HFFc6 (cell line): ENCODE data around the gene ZNF672. TPM values are rescaled to one million over a fixed set of nuclear protein-coding genes. Genes with fewer than 3 reads are reported as not detected.
"Not testable (repeated sequence)": the region's sequence is repeated elsewhere in the genome, so short reads cannot be mapped to it uniquely, and the experiment has no call there.

Experiments
- DNase-seq: peaks from one replicate; pipeline ENCODE4 v3.0.0-alpha.2; 2018
- H3K27ac Mint-ChIP-seq: 2 replicates; pipeline ENCODE4 v1.8.0; 2020; ENCODE audit warnings: mild to moderate bottlenecking, mixed read lengths
- H3K27me3 Mint-ChIP-seq: 2 replicates; pipeline ENCODE4 v1.8.0; 2021; ENCODE audit warnings: mild to moderate bottlenecking, moderate library complexity, mixed read lengths; ENCODE audit not compliant: insufficient read depth
- H3K36me3 Mint-ChIP-seq: 2 replicates; pipeline ENCODE4 v1.8.0; 2021; ENCODE audit warnings: low read depth, mixed read lengths
- H3K4me1 Mint-ChIP-seq: 2 replicates; pipeline ENCODE4 v1.8.0; 2020; ENCODE audit warnings: low read depth, mixed read lengths
- H3K4me3 Mint-ChIP-seq: 2 replicates; pipeline ENCODE4 v1.8.0; 2020; ENCODE audit warnings: mild to moderate bottlenecking, moderate library complexity, mixed read lengths
- H3K9me3 Mint-ChIP-seq: 2 replicates; pipeline ENCODE4 v1.8.0; 2020; ENCODE audit warnings: mild to moderate bottlenecking, mixed read lengths
- CTCF ChIP-seq: fragments of 200-600 bp; sonication (generic); IDR thresholded peaks from 2 replicates; pipeline ENCODE4 v1.5.0; 2021; ENCODE audit warnings: antibody characterized with exemption, mild to moderate bottlenecking
- total RNA-seq, 6 experiments: library from RNA; stranded (reverse); fragmentation: NEBNext Ultra II Directional; extraction: Animal tissue kit (Norgen Biotek cat#: 25700); gene quantifications; 2 replicates in 1 of 6; 3 replicates in 5 of 6; pipeline ENCODE4 v1.2.3, GENCODE V29; 2021

Gene ZNF672
- total RNA-seq, 6 experiments from 2014 or later: 13.8 to 20.8 (median 17.6) TPM

GRCh38 chr1:248793592-248793991 is 44.4 kb upstream of the ZNF672 start:
- no peaks in the 10 kb centered on the region for H3K4me1 Mint-ChIP-seq
- no peak for TF ChIP-seq CTCF
- no peak overlapping the region for H3K27ac Mint-ChIP-seq
- H3K36me3 Mint-ChIP-seq: no peaks in the 10 kb centered on the region
- DNase-seq: no peak
- H3K9me3 Mint-ChIP-seq: peaks cover 4% of the 10 kb centered on the region; the same call in 1 of the 2 replicates
- H3K27me3 Mint-ChIP-seq: peaks cover 3% of the 10 kb centered on the region
- no peak overlapping the region for H3K4me3 Mint-ChIP-seq

- not testable (repeated sequence) for H3K27ac Mint-ChIP-seq, H3K27me3 Mint-ChIP-seq, H3K4me1 Mint-ChIP-seq, DNase-seq, H3K9me3 Mint-ChIP-seq, H3K4me3 Mint-ChIP-seq, H3K36me3 Mint-ChIP-seq
These were observed 43.4 kb upstream of the ZNF672 start for GRCh38 chr1:248794663-248795062.

GRCh38 chr1:248798791-248799190 is 39.2 kb upstream of the ZNF672 start:
- no peak overlapping the region for H3K4me3 Mint-ChIP-seq
- no peak overlapping the region for H3K27ac Mint-ChIP-seq
- TF ChIP-seq CTCF: no peak
- no peaks in the 10 kb centered on the region for H3K4me1 Mint-ChIP-seq
- H3K27me3 Mint-ChIP-seq: peaks cover 4% of the 10 kb centered on the region
- peaks cover 4% of the 10 kb centered on the region; the same call in 1 of the 2 replicates for H3K9me3 Mint-ChIP-seq
- H3K36me3 Mint-ChIP-seq: no peaks in the 10 kb centered on the region
- no peak for DNase-seq

GRCh38 chr1:248800459-248800858 is 37.6 kb upstream of the ZNF672 start:
- no peaks in the 10 kb centered on the region for H3K36me3 Mint-ChIP-seq
- no peak overlapping the region for H3K27ac Mint-ChIP-seq
- DNase-seq: no peak
- TF ChIP-seq CTCF: no peak
- H3K9me3 Mint-ChIP-seq: no peaks in the 10 kb centered on the region
- H3K4me1 Mint-ChIP-seq: no peaks in the 10 kb centered on the region
- H3K27me3 Mint-ChIP-seq: peaks cover 4% of the 10 kb centered on the region
- H3K4me3 Mint-ChIP-seq: no peak overlapping the region

- no peaks in the 10 kb centered on the region for H3K9me3 Mint-ChIP-seq
- TF ChIP-seq CTCF: no peak
- no peaks in the 10 kb centered on the region for H3K4me1 Mint-ChIP-seq
- H3K4me3 Mint-ChIP-seq: no peak overlapping the region
- H3K27ac Mint-ChIP-seq: no peak overlapping the region
- no peaks in the 10 kb centered on the region for H3K36me3 Mint-ChIP-seq
- no peak for DNase-seq
- H3K27me3 Mint-ChIP-seq: peaks cover 4% of the 10 kb centered on the region; the same call in 1 of the 2 replicates
These were observed 35.6 kb upstream of the ZNF672 start for GRCh38 chr1:248802454-248802853.

- not testable (repeated sequence) for H3K27me3 Mint-ChIP-seq, H3K27ac Mint-ChIP-seq, H3K4me3 Mint-ChIP-seq, H3K36me3 Mint-ChIP-seq, H3K9me3 Mint-ChIP-seq, DNase-seq, H3K4me1 Mint-ChIP-seq
These were observed 34.5 kb upstream of the ZNF672 start for GRCh38 chr1:248803501-248803900.
